NCI-H510A treated with DMSO at 0.1 percent for 48 hours (cell line): Measurements from ENCODE around the gene EPO.
"Not testable (repeated sequence)": the region's sequence is repeated elsewhere in the genome, so short reads cannot be mapped to it uniquely, and the experiment has no call there.

Experiments used
- DNase-seq: peaks from one replicate; lab custom pipeline; 2025; lab: John Stamatoyannopoulos, UW

The EPO gene

DNA sequence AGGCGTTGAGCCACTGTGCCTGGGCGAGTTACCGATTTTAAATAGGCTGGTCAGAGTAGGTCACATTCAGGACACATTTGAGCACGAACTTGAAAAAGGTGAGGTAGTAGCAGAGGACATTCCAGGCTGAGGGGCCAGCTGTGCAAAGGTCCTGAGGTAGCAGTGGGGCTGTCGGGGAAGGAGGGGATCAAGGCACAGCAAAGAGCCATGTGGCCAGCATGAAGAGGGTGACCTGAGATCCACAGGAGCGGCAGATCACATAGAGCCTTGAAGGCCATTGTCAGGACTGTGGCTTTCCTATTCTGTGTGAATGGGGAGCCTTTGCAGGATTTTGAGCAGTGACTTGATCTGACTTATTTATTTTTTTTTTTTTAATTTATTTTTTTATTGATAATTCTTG, 19.7 kb downstream of the EPO start:
- DNase-seq: no peak

DNA sequence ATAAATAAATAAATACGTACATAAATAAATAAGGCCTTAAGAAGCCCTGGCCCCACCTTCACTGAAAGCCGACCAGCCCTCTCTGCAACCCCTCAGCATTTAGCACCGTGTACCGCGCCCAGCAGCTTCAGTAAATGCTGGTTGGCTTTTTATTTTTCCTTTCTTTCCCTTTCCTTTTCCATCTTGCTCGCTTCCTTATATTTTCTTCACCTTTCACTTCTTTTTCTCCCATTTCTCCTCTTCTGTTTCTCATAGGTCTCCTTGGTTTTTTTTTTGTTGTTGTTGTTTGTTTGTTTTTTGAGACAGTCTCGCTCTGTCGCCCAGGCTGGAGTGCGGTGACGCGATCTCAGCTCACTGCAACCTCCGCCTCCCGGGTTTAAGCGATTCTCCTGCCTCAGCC, 24.3 kb downstream of the EPO start:
- DNase-seq: no peak

DNA sequence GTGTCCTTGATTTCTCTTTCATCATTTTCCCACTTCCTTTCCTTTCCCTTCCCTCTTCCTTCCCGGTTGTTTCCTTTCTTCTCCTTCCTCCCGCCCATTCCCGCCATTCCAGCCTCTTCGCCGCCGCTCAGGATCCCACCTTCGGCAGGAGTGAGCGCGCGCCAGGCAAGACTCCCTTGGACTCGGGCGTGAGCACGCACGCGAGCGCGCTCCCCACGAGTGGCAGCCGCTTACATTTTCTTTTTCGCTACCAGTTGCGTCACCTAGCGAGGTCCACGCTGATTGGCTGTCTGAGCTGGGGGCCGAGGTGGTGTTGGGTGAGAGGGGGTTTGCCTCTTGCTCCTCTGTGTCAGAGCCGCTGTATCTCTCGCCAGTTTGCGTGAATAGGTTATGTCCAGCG, 24.9 kb downstream of the EPO start:
- no peak for DNase-seq

DNA sequence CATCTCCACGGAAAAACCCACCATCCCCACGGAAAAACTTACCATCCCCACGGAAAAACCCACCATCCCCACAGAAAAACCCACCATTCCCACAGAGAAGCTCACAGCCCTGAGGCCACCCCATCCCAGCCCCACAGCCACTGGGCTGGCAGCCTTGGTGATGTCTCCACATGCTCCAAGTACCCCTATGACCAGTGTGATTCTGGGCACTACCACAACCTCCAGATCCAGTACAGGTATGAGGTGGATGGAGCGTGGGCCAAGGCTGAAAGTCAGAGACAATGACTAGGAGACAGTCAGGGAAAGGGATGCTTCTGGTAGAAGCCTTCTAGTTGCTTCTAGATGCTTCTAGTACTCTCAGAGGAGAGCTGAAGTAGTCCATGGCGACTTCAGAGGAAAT, 32.7 kb downstream of the EPO start:
- no peak for DNase-seq

DNA sequence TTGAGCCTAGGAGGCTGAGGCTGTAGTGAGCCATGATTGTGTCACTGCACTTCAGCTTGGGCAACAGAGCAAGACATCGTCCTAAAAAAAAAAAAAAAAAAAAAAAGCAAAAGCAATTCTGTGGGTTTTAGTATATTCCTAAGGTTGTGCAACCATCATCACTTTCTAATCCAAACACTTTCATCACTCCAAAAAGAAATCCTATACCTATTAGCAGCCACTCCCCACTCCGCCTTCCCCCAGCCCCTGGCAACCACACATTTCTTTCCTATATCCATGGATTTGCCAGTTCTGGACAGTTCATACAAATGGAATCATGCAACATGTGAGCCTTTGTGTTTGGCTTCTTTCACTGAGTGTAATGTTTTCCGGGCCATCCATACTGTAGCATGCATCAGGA, 33.5 kb downstream of the EPO start:
- DNase-seq: no peak

DNA sequence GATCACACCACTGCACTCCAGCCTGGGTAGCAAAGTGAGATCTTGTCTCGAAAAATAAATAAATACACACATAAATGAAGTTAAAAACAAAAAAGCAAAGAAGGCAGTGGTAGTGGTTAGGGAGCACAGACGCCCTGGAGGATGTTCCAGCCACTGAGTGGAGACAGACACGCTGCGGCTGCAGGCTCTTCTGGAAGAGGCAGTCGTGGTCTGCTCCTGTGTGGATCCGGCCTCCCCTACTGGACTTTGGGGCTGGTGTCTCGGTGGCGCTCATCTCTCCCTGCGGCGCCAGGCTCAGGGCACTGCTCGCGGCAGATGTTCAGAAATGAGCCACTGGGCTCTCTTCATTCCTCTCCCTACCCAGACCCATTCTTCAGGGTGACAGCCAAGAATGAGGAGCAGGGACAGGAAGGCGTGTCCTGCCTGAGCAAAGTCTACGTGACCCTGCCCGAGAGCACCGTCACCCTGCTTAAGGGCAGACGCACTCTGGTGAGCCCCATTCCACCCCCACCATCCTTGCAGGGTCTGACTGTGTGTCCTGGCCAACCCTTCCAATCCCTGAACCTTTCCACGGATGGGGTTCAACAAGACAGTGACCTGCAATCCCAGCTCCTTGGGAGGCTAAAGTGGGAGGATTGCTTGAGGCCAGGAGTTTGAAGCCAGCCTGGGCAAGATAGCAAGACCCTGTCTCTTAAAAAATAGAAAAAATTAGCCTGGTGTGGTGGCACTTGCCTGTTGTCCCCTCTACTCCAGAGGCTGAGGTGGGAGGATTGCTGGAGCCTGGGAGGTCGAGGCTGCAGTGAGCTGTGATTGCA, 39.3 kb downstream of the EPO start:
- DNase-seq: no peak

DNA sequence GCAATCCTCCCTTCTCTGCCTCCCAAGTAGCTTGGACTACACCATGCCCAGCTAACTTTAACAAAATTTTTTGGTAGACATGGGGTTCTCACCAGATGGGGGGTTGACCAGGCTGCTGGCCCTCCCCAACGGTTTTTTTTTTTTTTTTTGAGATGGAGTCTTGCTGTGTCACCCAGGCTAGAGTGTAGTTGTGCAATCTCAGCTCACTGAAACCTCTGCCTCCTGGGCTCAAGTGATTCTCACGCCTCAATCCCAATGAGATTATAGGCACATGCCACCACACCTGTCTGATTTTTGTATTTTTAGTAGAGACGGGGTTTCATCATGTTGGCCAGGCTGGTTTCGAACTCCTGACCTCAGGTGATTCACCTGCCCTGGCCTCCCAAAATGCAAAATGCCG, 42.6 kb downstream of the EPO start:
- not testable (repeated sequence) for DNase-seq

DNA sequence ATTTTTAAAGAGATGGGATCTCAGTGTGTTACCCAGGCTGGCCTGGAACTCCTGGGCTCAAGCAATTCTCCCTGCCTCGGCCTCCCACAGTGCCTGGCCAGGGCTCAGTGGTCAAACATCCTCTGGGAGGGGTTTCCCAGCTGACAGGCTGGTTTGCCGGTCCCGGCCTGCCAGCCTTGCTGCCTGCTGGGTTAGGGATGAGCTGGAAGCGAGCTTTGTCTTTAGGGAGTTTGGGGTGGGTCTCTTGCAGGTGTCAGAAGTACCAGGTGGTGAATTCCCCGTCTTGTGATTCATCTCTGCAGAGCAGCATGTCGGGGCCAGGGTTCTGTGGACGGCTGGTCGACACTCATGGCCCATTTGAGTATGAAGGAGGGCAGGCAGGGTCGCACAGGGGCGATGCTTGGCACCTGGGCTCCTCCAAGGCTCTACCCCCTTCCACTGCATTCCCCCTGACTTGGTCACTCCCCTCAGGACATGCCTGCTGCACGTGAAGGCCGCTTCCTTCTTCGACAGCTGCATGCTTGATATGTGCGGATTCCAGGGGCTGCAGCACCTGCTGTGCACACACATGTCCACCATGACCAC, 43.4 kb downstream of the EPO start:
- no peak for DNase-seq

DNA sequence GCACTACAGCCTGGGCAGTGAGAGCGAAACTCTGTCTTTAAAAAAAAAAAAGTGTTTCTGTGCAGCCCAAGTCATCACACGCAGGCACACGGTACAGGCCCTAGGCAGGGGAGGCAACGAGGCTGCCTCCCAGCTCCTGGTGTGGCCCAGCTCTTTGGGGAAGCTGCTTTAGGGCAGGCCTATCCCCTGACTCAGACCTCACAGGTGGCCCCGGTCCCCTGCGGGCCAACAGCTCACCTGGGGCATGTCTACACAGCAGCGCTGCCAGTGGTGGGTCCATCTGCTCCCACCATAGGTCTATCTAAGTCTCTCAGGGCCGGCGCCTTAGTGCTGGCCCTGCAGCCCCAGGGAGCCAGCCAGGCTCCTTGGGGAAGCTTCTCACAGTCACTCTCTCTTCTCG, 44.6 kb downstream of the EPO start:
- DNase-seq: no peak

DNA sequence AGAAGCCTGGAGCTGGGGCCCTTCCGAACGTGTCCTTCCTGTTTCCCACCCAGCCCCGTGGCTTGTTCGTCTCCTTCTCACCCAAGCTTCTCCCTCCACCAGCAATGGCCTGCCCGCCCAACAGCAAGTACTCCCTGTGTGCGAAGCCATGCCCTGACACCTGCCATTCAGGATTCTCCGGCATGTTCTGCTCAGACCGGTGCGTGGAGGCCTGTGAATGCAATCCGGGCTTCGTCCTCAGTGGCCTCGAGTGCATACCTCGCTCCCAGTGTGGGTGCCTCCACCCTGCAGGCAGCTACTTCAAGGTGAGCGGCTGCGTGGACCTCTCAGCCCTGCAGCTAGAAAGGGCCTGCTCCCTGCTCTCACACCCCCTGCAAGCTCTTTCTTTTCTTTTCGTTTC, 45.0 kb downstream of the EPO start:
- DNase-seq: no peak

DNA sequence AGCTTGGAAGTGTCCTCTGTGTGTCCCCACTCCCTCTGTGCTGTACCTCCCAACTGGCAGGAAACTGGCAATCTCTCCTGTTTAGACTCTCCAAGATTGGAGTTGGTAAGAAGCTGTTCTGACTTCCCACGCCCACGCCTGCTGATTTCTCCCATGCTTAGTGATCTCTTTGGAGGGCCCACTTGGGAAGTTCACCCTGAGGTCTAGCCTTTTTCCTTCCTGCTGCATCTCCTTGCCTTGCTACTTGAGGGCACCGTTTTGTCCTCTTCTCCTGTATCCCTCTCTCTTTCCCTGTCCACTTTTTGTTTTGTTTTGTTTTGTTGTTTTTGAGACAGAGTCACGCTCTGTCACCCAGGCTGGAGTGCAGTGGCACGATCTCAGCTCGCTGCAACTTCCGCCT, 48.5 kb downstream of the EPO start:
- no peak for DNase-seq
